ENCODE measurements around the gene ZNF121.
"Not testable (repeated sequence)": the region's sequence is repeated elsewhere in the genome, so short reads cannot be mapped to it uniquely, and the experiment has no call there.

The ZNF121 gene

DNA sequence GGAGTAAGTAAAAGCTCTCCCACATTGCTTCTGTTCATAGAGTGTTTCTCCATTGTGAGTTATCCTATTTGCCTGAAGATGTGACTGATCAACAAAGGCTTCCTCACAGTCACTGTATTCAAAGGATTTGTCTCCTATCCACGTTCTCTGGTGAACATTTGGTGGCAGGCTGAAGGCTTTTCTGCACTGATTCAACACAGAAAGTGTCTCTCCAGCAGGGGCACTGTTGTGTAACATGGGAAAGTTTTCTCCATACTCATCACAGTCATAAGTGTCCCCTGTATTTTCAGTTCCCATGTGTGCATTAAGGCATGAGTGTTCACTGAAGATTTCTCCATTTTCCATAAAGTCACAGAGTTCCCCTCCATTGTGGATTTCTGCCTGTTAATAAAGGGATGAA lies 17.6 kb downstream of the ZNF121 start:
- no peak for DNase-seq (ENCODE audit: low read depth)
- TF ChIP-seq, protein P1, sequence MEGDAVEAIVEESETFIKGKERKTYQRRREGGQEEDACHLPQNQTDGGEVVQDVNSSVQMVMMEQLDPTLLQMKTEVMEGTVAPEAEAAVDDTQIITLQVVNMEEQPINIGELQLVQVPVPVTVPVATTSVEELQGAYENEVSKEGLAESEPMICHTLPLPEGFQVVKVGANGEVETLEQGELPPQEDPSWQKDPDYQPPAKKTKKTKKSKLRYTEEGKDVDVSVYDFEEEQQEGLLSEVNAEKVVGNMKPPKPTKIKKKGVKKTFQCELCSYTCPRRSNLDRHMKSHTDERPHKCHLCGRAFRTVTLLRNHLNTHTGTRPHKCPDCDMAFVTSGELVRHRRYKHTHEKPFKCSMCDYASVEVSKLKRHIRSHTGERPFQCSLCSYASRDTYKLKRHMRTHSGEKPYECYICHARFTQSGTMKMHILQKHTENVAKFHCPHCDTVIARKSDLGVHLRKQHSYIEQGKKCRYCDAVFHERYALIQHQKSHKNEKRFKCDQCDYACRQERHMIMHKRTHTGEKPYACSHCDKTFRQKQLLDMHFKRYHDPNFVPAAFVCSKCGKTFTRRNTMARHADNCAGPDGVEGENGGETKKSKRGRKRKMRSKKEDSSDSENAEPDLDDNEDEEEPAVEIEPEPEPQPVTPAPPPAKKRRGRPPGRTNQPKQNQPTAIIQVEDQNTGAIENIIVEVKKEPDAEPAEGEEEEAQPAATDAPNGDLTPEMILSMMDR (IDR thresholded peaks at IDR 0.05; ENCODE audit: insufficient read depth, low read depth, low read length, missing control alignments), result no peak
- H3K4me3 ChIP-seq (ENCODE audit: low read depth, low read length), result no peak overlapping the region

DNA sequence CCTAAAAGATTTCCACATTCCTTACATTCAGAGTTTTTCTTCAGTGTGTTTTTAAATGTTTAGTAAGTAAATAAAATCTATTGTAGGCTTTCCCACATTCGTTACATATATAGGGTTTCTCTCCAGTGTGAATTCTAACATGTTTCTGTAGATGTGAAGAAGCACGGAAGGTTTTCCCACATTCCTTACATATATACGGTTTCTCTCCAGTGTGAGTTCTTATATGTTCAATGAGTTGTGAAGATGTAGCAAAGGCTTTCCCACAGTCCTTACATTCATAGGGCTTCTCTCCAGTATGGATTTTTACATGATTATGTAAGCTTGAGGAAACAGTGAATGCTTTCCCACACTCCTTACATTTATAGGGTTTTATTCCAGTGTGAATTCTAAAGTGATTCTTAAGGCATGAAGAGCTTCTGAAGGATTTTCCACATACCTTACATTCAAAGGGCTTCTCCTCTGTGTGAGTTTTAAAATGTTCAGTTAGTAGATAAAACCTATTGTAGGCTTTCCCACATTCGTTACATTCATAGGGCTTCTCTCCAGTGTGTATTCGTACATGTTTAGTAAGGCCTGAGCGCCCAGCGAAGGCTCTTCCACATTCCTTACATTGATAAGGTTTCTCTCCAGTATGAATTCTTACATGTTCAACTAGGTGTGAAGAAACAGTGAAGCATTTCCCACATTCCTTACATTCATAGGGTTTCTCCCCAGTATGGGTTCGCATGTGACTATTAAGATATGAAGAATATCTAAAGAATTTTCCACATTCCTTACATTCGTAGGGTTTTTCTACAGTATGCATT lies 18.2 kb downstream of the ZNF121 start:
- peak; percentile 33 for DNase-seq (ENCODE audit: low read depth)
- TF ChIP-seq, protein P1 (IDR thresholded peaks at IDR 0.05; ENCODE audit: insufficient read depth, low read depth, low read length, missing control alignments), result no peak

DNA sequence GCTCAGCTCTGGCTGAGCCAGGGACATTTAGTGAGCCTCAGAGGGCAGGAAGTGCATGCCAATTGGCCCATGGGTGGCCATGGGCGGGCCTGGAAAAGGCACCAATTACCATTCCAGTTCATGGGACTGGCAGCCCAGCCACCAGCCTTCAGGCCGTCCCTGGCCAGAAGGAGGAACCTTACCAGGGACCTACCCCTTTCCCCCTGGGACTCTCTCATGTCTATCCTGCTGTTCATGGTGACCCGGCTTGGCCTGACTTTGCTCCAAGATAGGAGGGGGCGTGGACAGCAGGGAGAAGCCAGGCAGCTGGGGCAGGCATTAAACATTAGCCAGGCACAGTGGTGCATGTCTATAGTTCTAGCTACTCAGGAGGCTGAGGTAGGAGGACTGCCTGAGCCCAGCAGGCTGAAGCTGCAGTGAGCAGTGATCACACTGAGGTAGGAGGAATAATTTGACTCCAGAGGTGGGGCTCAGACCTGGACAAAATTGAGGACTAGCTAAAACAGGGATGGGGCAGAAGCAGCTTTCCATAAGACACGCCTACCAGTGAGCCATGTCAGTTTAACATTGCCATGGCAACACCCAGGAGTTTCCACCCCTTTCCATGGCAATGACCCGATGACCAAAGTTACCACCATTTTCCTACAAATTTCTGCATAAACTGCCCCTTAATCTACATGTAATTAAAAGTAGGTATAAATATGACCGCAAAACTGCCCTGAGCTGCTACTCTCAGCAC lies 31.6 kb downstream of the ZNF121 start:
- H3K4me3 ChIP-seq (ENCODE audit: low read depth, low read length), result no peak overlapping the region
- TF ChIP-seq, protein P1 (IDR thresholded peaks at IDR 0.05; ENCODE audit: insufficient read depth, low read depth, low read length, missing control alignments), result no peak
- no peak for DNase-seq (ENCODE audit: low read depth)

More for the DNA sequence above, 18.2 kb downstream of the ZNF121 start:
- H3K4me3 ChIP-seq (ENCODE audit: low read depth, low read length), result no peak overlapping the region

DNA sequence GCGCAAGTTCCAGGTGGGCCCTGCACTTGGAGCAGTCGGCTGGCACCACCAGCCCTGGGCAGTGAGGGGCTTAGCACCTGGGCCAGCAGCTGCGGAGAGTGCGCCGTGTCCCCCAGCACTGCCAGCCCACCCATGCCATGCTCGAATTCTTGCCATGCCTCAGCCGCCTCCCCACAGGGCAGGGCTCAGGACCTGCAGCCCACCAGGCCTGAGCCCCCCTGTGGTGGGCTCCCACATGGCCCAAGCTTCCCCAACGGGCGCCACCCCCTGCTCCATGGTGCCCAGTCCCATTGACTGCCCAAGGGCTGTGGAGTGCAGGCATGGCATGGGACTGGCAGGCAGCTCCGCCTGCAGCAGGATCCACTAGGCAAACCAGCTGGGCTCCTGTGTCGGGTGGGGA lies 36.4 kb downstream of the ZNF121 start:
- H3K4me3 ChIP-seq (ENCODE audit: low read depth, low read length), result no peak overlapping the region
- TF ChIP-seq, protein P1 (IDR thresholded peaks at IDR 0.05; ENCODE audit: insufficient read depth, low read depth, low read length, missing control alignments), result no peak
- no peak for DNase-seq (ENCODE audit: low read depth)

DNA sequence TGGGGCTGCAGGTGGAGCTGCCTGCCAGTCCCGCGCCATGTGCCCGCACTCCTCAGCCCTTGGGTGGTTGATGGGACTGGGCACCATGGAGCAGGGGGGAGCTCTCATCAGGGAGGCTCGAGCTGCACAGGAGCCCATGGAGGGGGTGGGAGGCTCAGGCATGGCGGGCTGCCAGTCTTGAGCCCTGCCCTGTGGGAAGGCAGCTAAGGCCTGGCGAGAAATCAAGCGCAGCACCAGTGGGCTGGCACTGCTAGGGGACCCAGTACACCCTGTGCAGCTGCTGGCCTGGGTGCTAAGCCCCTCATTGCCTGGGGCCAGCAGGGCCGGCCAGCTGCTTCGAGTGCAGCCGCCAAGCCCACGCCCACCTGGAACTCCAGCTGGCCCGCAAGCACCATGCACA lies 43.0 kb downstream of the ZNF121 start:
- not testable (repeated sequence) for H3K4me3 ChIP-seq (ENCODE audit: low read depth, low read length); DNase-seq (ENCODE audit: low read depth)

DNA sequence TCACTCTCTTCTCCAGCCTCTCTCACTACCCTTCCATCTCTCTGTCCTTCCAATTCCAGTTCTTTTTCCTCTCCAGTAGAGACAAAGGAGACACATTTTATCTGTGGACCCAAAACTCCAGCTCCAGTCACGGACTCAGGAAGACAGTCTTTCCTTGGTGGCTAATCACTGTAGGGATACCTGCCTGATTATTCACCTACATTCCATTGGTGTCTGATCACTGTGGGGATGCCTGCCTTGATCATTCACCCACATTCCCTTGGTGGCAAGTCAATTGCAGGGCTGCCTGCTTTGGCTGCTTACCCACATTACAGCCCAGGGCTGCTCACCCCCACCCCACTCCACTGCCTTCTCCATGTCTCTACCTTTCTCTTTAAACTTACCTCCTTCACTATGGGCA lies 44.4 kb downstream of the ZNF121 start:
- not testable (repeated sequence) for H3K4me3 ChIP-seq (ENCODE audit: low read depth, low read length); DNase-seq (ENCODE audit: low read depth)

DNA sequence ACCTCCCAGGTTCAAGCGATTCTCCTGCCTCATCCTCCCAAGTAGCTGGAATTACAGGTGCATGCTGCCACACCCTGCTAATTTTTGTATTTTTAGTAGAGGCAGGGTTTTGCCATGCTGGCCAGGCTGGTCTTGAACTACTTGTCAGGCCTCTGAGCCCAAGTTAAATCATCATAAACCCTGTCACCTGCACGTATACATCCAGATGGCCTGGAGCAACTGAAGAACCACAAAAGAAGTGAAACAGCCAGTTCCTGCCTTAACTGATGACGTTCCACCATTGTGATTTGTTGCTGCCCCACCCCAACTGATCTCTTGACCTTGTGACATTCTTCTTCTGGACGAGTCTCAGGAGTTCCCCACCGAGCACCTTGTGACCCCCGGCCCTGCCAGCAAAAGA lies 45.1 kb downstream of the ZNF121 start:
- DNase-seq (ENCODE audit: low read depth); H3K4me3 ChIP-seq (ENCODE audit: low read depth, low read length): not testable (repeated sequence)

DNA sequence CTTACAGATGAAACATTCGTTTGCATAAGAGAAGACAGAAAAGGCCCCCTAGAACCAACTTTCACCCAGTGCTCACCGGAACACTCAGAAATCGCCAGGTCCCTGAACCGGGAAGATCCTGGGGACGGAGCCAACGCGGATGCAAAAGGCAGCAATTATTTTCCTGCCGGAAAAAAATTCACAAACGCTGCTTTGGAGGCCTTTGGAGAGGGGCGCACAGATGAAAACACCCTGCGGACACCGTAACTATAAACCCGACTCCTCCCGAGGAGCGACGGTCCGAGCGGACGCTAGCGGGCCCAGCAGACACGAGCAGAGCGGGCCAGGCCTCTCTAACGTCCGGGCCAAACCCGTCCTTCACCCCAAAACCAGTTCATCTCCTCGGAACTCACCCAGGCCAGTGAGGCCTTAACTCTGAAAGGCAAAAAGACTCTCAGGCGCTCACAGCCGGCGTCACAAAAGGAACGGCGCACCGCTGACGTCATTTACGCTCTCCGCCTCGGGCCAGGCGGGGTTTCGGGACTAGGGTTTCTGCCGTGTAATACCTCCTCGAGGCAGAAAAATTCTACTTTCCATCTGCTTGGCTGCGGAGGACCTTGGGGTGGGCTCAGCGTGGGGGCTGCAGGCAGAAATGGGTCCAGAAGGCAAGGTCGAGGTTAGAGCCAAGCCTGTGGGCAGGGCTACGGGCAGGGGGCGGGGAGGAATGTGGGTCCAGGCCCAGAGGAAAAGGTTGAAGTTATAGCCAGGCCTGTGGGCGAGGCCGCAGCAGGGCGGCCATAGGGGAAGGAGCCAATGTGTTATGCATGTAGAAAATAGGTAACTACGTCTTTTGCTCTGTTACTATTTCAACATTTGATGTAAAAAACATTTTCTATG lies 45.9 kb downstream of the ZNF121 start, which contains the start of gene ZNF426:
ZNF426 (minus strand) TSS at position 463 of the 876 bp plus-strand sequence. CDS start 2,413 bp downstream, outside the sequence.
- H3K4me3 ChIP-seq (ENCODE audit: low read depth, low read length), result peak within 1 kb of the TSS; percentile 84
- peak; percentile 86 for DNase-seq (ENCODE audit: low read depth)
- TF ChIP-seq, protein P1 (IDR thresholded peaks at IDR 0.05; ENCODE audit: insufficient read depth, low read depth, low read length, missing control alignments), result no peak
